NOMO-1 treated with DMSO at 0.1 percent for 48 hours (cell line): ENCODE data around the gene LDAH.

Experiments used
- DNase-seq: peaks from one replicate; lab custom pipeline; 2025; ENCODE audit not compliant: unreplicated experiment; lab: John Stamatoyannopoulos, UW

Gene LDAH

DNA sequence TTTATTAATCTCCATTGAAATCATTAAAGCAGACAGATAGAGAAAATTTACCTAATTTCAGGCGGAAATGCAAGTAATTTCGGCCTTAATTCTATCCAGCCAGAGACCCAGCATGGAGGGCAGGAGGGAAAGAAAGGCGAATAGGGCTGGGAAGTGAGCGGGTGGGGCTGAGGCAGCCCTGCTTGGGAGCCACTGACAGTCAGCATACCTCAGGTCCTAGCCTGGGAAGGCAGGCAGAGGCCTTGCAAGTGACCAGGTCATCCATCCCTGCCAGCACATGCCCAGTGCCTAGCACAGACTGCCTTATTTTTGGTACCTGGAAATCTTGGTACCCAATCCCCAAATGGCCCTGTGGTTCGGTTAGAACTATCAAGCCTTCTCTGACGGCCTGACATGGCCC is 154.4 kb downstream of the LDAH start:
- DNase-seq = no peak

GRCh38 chr2:20667531-20668401 is 155.1 kb downstream of the LDAH start:
- DNase-seq = no peak

- DNase-seq = no peak
Measured at GRCh38 chr2:20667151-20667530, 155.8 kb downstream of the LDAH start.

- no peak for DNase-seq
Measured at GRCh38 chr2:20666304-20667150, 156.4 kb downstream of the LDAH start, which contains the start of gene GDF7. GDF7 (plus strand) TSS chr2:20667144; CDS start chr2:20667240, 96 bp downstream.

DNA sequence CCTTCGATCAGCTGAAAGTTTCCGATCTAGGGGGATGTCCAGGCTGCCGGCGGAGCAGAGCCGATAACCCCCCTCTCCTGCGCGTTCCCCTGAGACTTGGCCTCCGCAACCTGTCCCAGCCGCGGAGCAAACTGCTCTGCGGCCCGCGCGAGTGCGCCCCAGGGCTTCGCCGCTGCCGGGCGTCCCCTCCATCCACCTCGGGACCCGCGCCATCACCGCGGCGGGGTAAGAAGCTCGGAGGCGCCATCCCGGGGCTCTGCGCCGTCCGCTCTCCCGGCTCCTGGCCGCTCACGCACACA is 156.9 kb downstream of the LDAH start:
- DNase-seq = no peak

DNA sequence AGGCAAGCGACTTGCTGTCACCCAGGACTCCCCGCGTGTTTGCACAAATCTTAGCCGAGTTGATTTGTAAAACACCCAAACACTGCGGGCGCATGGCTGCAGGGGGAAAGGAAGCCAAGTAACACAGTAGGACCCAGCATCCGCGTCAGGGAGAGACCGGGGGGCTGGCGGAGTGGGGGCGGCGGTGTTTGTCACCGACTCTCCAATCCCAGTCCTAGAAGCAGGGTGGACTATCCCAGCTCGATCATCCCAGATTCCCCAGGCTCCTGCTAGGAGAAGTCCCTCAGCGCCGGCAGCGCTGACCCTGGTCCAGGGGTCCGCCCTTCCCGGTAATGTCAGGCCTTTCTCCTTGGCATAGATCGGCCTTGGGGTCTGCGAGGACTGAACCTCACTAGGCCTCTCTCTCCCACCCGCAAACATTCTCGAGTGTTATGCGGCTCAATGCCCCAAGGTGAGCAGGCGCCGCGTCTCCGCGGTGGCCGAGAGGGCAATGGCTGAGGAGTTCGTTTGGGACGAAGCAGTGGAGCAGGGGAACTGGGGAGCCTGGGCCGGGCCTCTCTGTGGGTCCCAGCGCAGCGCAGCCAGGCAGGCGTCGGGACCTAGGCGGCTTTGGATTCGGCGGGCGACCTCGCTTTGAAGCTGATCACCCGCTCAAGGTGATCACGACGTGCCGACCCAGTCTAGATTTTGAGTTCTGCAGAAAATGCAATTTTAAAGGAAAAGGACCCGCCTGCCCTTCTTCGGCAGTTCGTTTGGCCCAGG is 157.5 kb downstream of the LDAH start:
- no peak for DNase-seq

- no peak for DNase-seq
Measured at GRCh38 chr2:20664431-20665242, 158.3 kb downstream of the LDAH start.

DNA sequence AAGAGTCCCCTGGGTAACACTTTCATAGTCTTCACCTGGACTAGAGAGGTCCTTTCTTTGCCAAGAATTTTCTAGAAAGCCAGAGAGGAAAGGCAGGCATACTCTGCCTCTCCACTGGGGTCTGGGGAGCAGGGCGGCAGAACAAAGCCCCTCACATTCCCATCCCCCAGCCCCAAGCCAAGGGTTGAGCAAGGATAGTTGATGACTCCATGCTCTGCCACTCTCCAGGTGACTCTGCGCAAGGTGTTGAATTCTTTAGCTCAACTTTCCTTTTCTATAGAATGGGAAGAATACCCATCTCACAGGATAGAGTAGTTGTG is 158.9 kb downstream of the LDAH start:
- no peak for DNase-seq

GRCh38 chr2:20663196-20664070 is 159.5 kb downstream of the LDAH start:
- no peak for DNase-seq

GRCh38 chr2:20662308-20662937 is 160.5 kb downstream of the LDAH start:
- DNase-seq = no peak

DNA sequence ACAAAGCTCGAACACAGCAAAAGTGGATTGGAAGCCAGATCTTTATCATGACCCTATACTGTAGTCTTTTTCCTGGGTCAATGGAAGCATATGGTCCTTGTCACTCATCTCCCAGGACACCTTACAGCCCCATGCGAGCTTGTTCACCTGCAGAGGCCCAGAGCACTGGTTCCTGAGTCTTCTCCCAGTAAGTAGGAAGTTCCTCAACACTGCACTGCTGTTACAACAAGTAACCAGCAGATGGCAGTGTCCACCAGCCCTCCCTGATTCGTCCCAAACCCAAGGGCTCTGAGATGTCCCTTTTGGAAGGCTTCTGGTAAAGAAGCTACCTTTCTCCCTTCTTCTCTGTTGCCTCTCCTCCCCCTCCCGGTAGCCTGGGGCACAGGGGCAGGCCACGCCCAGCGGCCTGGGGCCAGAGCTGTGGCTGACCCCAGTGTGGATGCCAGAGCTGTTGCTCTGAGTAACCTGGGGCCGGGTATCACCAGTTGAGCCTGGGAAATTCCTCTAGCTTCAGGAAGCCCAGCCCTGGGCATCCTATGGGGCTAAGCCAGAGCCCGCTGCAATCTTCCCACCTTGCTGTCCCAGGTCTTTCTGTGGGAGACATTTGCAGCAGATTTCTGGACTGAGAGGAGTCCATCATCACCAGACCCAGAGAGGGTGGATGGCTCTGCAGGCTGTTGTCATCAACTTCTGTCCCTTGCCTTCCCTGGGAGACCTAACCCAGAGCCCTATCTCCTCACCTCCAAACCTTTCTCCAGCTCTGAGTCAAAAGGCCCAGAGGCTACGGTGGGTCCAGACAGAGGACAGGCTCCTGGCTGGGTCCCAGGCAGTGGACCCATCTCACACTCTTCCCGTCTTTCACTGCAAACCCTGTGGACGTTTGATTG is 161.2 kb downstream of the LDAH start:
- DNase-seq = peak; percentile 27

DNA sequence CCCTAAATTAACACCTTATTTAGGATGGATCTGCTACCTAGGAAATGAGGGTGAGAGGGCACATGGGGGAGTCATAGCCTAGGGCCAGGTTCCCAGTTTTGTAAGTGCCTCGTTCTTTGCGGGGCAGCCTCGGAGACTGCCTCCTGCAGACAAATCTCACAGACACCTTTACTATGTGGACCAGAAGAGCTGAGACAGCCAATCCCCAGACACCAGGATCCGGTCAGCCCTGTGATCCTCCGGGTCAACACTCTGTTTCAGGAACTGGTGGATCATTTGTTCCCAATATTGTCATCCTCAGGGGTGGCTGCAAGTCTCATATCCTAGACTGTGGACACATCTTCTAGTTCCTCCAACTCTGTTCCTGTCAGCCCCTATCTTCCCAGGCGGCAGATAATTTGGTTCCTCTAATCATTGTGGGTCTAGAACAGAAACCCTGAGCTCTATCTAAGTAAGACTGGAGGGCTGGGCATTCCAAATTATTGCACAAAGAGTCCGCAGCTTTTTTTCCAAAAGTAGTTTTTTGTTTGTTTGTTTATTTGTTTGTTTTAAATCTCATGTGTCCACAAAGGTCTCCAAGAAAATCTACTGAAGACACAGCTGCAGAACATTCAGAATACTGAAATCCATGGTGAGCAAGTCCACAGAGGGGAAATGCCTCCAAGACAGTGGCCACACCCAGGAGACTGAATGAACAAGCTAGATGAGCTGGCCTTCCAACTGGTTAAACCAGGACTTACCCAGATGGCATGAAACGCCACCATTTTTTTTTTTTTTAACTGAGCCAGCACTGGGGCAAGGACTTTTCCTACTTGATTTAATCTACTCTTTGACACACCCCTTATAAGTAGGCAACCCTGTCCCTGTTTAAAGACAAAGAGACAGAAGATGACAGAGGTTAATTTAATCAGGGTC is 162.1 kb downstream of the LDAH start:
- peak; percentile 52 for DNase-seq

DNA sequence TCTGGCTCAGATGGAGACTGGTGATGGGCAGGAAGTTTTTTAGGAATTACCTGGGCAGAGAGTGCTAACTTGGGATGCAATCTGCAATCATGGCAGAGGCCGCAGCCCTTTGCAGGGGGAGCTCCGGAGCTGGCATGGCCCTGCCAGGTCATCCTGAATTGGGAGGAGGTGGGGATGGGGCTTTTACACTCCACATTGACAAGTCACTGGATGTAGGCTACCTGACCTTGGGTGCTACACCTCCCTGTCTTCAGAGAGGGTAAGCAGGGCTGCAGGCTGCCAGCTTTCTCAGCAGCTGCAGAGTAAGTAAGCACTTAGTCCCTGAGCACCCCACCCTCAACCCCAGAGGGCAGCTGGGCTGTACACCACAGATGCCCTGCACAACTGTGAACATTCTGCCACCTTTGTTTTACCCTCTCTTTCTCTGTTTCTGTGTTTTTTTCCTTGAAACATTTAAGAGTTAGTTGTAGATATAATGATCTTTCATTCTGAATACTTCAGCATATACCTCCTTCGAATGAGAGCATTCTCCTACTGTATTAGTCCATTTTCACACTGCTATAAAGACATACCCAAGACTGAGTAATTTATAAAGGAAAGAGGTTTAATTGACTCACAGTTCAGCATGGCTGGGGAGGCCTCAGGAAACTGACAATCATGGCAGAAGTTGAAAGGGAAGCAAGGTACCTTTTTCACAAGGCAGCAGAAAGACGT is 165.2 kb downstream of the LDAH start:
- DNase-seq = no peak

DNA sequence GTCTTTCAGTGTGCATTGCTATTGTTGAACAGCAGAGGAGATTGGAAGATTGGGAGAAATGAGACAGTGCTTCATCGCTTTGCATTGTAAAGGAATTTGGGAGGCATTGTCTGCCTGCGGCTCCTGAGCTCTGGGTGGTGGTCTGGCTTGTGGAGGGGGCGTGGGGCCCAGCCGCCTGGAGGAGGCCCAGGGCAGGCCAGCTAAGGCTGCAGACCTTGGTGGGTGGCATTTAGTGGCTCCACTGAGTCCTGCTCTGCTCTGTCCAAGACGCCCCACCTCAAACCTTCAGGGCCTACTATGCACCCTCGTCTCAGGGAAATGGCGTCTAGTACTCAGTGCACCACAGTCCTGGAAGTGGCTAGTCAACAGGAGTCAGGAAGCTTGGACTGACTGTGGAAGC is 166.3 kb downstream of the LDAH start:
- no peak for DNase-seq

DNA sequence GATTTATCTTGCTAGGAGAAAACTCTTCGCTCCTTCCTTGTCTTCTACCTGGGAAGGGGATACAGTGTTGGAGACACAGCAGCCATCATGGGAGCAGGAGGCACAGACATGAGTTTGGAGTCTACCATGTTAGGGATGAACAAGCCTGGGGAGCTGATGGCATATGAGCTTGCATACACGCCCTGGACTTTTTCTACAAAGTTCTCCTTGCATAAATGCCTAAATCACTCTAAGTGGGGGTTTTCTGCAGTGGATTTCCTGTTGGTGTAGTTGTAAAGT is 168.4 kb downstream of the LDAH start:
- no peak for DNase-seq

GRCh38 chr2:20653695-20654534 is 169.0 kb downstream of the LDAH start:
- peak; percentile 64 for DNase-seq
